PFSK-1 (cell line): ENCODE results near the gene KCTD11.

ENCODE experiments used
- FOXP2 ChIP-seq: optimal IDR thresholded peaks from 2 replicates; pipeline ENCODE3; 2011; ENCODE audit warnings: borderline replicate concordance, control low read depth, inconsistent platforms; ENCODE audit not compliant: insufficient read depth; ENCODE audit errors: extremely low read length, extremely low read depth
- POLR2AphosphoS5 ChIP-seq: IDR thresholded peaks from 2 replicates; pipeline ENCODE4 v1.6.1; 2012; ENCODE audit warnings: low read depth, mild to moderate bottlenecking, control low read depth, low read length, moderate library complexity
- REST ChIP-seq, 2 experiments: IDR thresholded peaks; 2 replicates each; pipeline versions ENCODE4 v1.6.1 to v1.8.0; 2011 to 2012; ENCODE audit warnings: low read depth in 2 of 2, low read length in 2 of 2, control low read depth in 1 of 2, inconsistent platforms in 1 of 2, mild to moderate bottlenecking in 1 of 2, moderate library complexity in 1 of 2; ENCODE audit not compliant: insufficient read depth in 1 of 2
- SIN3A ChIP-seq: IDR thresholded peaks from 2 replicates; pipeline ENCODE4 v1.6.1; 2012; ENCODE audit warnings: mild to moderate bottlenecking, low read length, moderate library complexity, borderline replicate concordance; ENCODE audit not compliant: insufficient read depth
- TAF1 ChIP-seq: IDR thresholded peaks from 2 replicates; pipeline ENCODE4 v1.6.1; 2012; ENCODE audit warnings: low read length, control low read depth, borderline replicate concordance; ENCODE audit not compliant: insufficient read depth

Gene KCTD11

GRCh38 chr17:7374353-7374752 lies 22.4 kb downstream of the KCTD11 start:
- TF ChIP-seq POLR2AphosphoS5, result no peak
- TF ChIP-seq FOXP2, result no peak
- no peak for TF ChIP-seq SIN3A
- TF ChIP-seq TAF1, result no peak
- TF ChIP-seq REST (IDR thresholded peaks at IDR 0.05; ENCODE audit: insufficient read depth in 1 of 2, low read depth in 2 of 2, low read length in 2 of 2), result no peak

GRCh38 chr17:7379134-7379533 lies 27.2 kb downstream of the KCTD11 start:
- TF ChIP-seq SIN3A, result no peak
- no peak for TF ChIP-seq REST (IDR thresholded peaks at IDR 0.05; ENCODE audit: insufficient read depth in 1 of 2, low read depth in 2 of 2, low read length in 2 of 2)
- TF ChIP-seq FOXP2, result no peak
- no peak for TF ChIP-seq TAF1
- TF ChIP-seq POLR2AphosphoS5, result no peak

- TF ChIP-seq FOXP2 (no peak), SIN3A (no peak), POLR2AphosphoS5 (no peak), REST (IDR thresholded peaks at IDR 0.05; ENCODE audit: insufficient read depth in 1 of 2, low read depth in 2 of 2, low read length in 2 of 2) (no peak), TAF1 (no peak)
Observed at GRCh38 chr17:7380321-7380720, 28.4 kb downstream of the KCTD11 start.

- TF ChIP-seq REST (IDR thresholded peaks at IDR 0.05; ENCODE audit: insufficient read depth in 1 of 2, low read depth in 2 of 2, low read length in 2 of 2), result no peak
- no peak for TF ChIP-seq SIN3A
- no peak for TF ChIP-seq TAF1
- TF ChIP-seq FOXP2, result no peak
- no peak for TF ChIP-seq POLR2AphosphoS5
Observed at GRCh38 chr17:7380855-7381683, 29.1 kb downstream of the KCTD11 start, which contains the start of gene TNK1. Gene TNK1, plus strand, starts transcription at chr17:7381089. Its CDS starts 1,838 bp downstream, at chr17:7382927.
